H9 (cell line): ENCODE data around the gene CCDC57. TPM values are rescaled to one million over a fixed set of nuclear protein-coding genes. Genes with fewer than 3 reads are reported as not detected.

Experiments
- DNase-seq: peaks from one replicate; pipeline ENCODE4 v3.0.0-alpha.2; 2017
- H2AFZ ChIP-seq: one replicate; pipeline ENCODE4 v1.6.1; 2013; ENCODE audit warnings: mild to moderate bottlenecking, low read length, control low read depth, moderate library complexity
- H2AK5ac ChIP-seq: 2 replicates; pipeline ENCODE4 v1.6.1; 2013; ENCODE audit warnings: low read length, control low read depth, mixed read lengths; ENCODE audit not compliant: insufficient read length
- H2BK120ac ChIP-seq: one replicate; pipeline ENCODE4 v1.6.1; 2013; ENCODE audit warnings: low read depth, mild to moderate bottlenecking, low read length, control low read depth, inconsistent platforms; ENCODE audit not compliant: poor library complexity, severe bottlenecking
- H2BK12ac ChIP-seq: 2 replicates; pipeline ENCODE4 v1.6.1; 2013; ENCODE audit warnings: low read length, control low read depth, mixed read lengths, low read depth; ENCODE audit not compliant: insufficient read length
- H2BK15ac ChIP-seq: 2 replicates; pipeline ENCODE4 v1.6.1; 2013; ENCODE audit warnings: low read depth, low read length, control low read depth
- H2BK20ac ChIP-seq: one replicate; pipeline ENCODE4 v1.6.1; 2013; ENCODE audit warnings: low read depth, mild to moderate bottlenecking, low read length, control low read depth, inconsistent platforms; ENCODE audit not compliant: poor library complexity, severe bottlenecking
- H2BK5ac ChIP-seq: 2 replicates; pipeline ENCODE4 v1.6.1; 2013; ENCODE audit warnings: low read length, control low read depth, mixed read lengths; ENCODE audit not compliant: insufficient read length
- H3K14ac ChIP-seq: 2 replicates; pipeline ENCODE4 v1.6.1; 2013; ENCODE audit warnings: low read length, control low read depth; ENCODE audit not compliant: insufficient read depth
- H3K18ac ChIP-seq: 2 replicates; pipeline ENCODE4 v1.6.1; 2013; ENCODE audit warnings: low read depth, mild to moderate bottlenecking, mixed read lengths, low read length, control low read depth; ENCODE audit not compliant: insufficient read length
- H3K23ac ChIP-seq: 2 replicates; pipeline ENCODE4 v1.6.1; 2013; ENCODE audit warnings: low read length, control low read depth, mixed read lengths, low read depth; ENCODE audit not compliant: insufficient read length
- H3K23me2 ChIP-seq: 2 replicates; pipeline ENCODE4 v1.6.1; 2013; ENCODE audit warnings: low read depth, mild to moderate bottlenecking, mixed read lengths, low read length, control low read depth; ENCODE audit not compliant: insufficient read length, poor library complexity, severe bottlenecking
- H3K27ac ChIP-seq: 2 replicates; pipeline ENCODE4 v1.5.1; 2013; ENCODE audit warnings: low read length, control low read depth, mixed read lengths, low read depth; ENCODE audit not compliant: insufficient read length
- H3K27me3 ChIP-seq: 2 replicates; pipeline ENCODE4 v1.6.1; 2013; ENCODE audit warnings: low read length, control low read depth, inconsistent platforms; ENCODE audit not compliant: insufficient read depth
- H3K4ac ChIP-seq: 2 replicates; pipeline ENCODE4 v1.6.1; 2013; ENCODE audit warnings: low read depth, mild to moderate bottlenecking, control low read depth, inconsistent platforms, low read length, moderate library complexity
- H3K4me1 ChIP-seq: 2 replicates; pipeline ENCODE4 v1.6.1; 2013; ENCODE audit warnings: low read length, control low read depth, inconsistent platforms; ENCODE audit not compliant: insufficient read depth
- H3K4me2 ChIP-seq: 2 replicates; pipeline ENCODE4 v1.6.1; 2013; ENCODE audit warnings: low read length, control low read depth, mixed read lengths; ENCODE audit not compliant: insufficient read length, insufficient read depth
- H3K56ac ChIP-seq: 2 replicates; pipeline ENCODE4 v1.6.1; 2013; ENCODE audit warnings: low read depth, mild to moderate bottlenecking, mixed read lengths, low read length, control low read depth; ENCODE audit not compliant: insufficient read length
- H3K79me1 ChIP-seq: 2 replicates; pipeline ENCODE4 v1.6.1; 2013; ENCODE audit warnings: low read depth, mild to moderate bottlenecking, moderate library complexity, low read length, control low read depth, inconsistent platforms; ENCODE audit not compliant: insufficient read depth, poor library complexity, severe bottlenecking
- H3K79me2 ChIP-seq: 2 replicates; pipeline ENCODE4 v1.6.1; 2013; ENCODE audit warnings: low read length, control low read depth, inconsistent platforms; ENCODE audit not compliant: insufficient read depth
- H3K9ac ChIP-seq: 2 replicates; pipeline ENCODE4 v1.6.1; 2013; ENCODE audit warnings: low read length, control low read depth, mixed read lengths; ENCODE audit not compliant: insufficient read length; ENCODE audit errors: extremely low read depth
- H3K9me3 ChIP-seq: one replicate; pipeline ENCODE4 v1.6.1; 2013; ENCODE audit warnings: low read depth, low read length, inconsistent platforms; ENCODE audit not compliant: control insufficient read depth
- H3T11ph ChIP-seq: one replicate; pipeline ENCODE4 v1.6.1; 2013; ENCODE audit warnings: mild to moderate bottlenecking, low read length, control low read depth, inconsistent platforms
- H4K20me1 ChIP-seq: one replicate; pipeline ENCODE4 v1.6.1; 2013; ENCODE audit not compliant: control insufficient read depth, insufficient read length, insufficient read depth
- H4K5ac ChIP-seq: 2 replicates; pipeline ENCODE4 v1.6.1; 2013; ENCODE audit warnings: low read depth, mild to moderate bottlenecking, mixed read lengths, low read length, control low read depth; ENCODE audit not compliant: insufficient read length
- H4K8ac ChIP-seq: replicated peaks from 2 replicates; pipeline ENCODE4 v1.6.1; 2013; ENCODE audit warnings: low read length, control low read depth, mixed read lengths, low read depth; ENCODE audit not compliant: insufficient read length
- H4K91ac ChIP-seq: 2 replicates; pipeline ENCODE4 v1.6.1; 2013; ENCODE audit warnings: low read depth, mild to moderate bottlenecking, moderate library complexity, mixed read lengths, low read length, control low read depth; ENCODE audit not compliant: insufficient read length
- H3K27ac Mint-ChIP-seq, 3 experiments: 2 replicates in 2 of 3; 3 replicates in 1 of 3; pipeline ENCODE4 v1.8.0; 2020 to 2021; ENCODE audit warnings: mixed read lengths in 3 of 3, mild to moderate bottlenecking in 1 of 3, moderate library complexity in 1 of 3
- H3K27me3 Mint-ChIP-seq: 2 replicates; pipeline ENCODE4 v1.8.0; 2021; ENCODE audit warnings: low read depth, mild to moderate bottlenecking, moderate library complexity, mixed read lengths
- H3K36me3 Mint-ChIP-seq, 3 experiments: 2 replicates in 2 of 3; 3 replicates in 1 of 3; pipeline ENCODE4 v1.8.0; 2020 to 2021; ENCODE audit warnings: low read depth in 3 of 3, mixed read lengths in 3 of 3; ENCODE audit not compliant: insufficient read depth in 1 of 3
- H3K4me1 Mint-ChIP-seq, 2 experiments: 2 replicates each; pipeline ENCODE4 v1.8.0; 2020; ENCODE audit warnings: mixed read lengths in 2 of 2
- H3K4me3 Mint-ChIP-seq, 2 experiments: 2 replicates in 1 of 2; 3 replicates in 1 of 2; pipeline ENCODE4 v1.8.0; 2020 to 2021; ENCODE audit warnings: mild to moderate bottlenecking in 2 of 2, mixed read lengths in 2 of 2, moderate library complexity in 1 of 2
- H3K9me3 Mint-ChIP-seq, 2 experiments: 2 replicates in 1 of 2; 3 replicates in 1 of 2; pipeline ENCODE4 v1.8.0; 2020; ENCODE audit warnings: mild to moderate bottlenecking in 2 of 2, mixed read lengths in 2 of 2, moderate library complexity in 1 of 2
- CTCF ChIP-seq: fragments of 200-600 bp; sonication (generic); conservative IDR thresholded peaks from 3 replicates; pipeline ENCODE4 v1.8.0; 2021; ENCODE audit warnings: antibody characterized with exemption, mild to moderate bottlenecking
- WGBS: extraction: QIAGEN DNeasy Blood & Tissue Kit; methylation state at CpG from one replicate; pipeline ENCODE4 v1.1.7; 2013; ENCODE audit warnings: missing lambda C conversion rate, low lambda C conversion rate, mixed read lengths; ENCODE audit not compliant: insufficient read length; ENCODE audit errors: extremely low coverage; 5-methylcytosine and 5-hydroxymethylcytosine counted together
- total RNA-seq: library from RNA; stranded (reverse); gene quantifications from 2 replicates; pipeline ENCODE4 v1.2.1, GENCODE V29; 2021

The CCDC57 gene
- total RNA-seq, 1 experiment from 2014 or later, result 11.0 TPM

GRCh38 chr17:82231562-82232321, 19.1 kb upstream of the CCDC57 start:
- Histone ChIP-seq H3K23me2 (peaks cover 11% of the 10 kb centered on the region), H3K56ac (no peak overlapping the region), H3K4me1 (no peaks in the 10 kb centered on the region), H3K23ac (no peak overlapping the region), H3K4ac (no peak overlapping the region), H3K9me3 (no peaks in the 10 kb centered on the region), H2BK5ac (no peak overlapping the region), H3K9ac (no peak overlapping the region), H3K14ac (no peak overlapping the region), H4K20me1 (no peaks in the 10 kb centered on the region), H2AK5ac (no peak overlapping the region), H3K4me2 (peak overlapping the region; percentile 5), H4K8ac (no peak overlapping the region), H2BK120ac (no peak overlapping the region), H4K5ac (no peak overlapping the region), H3K27me3 (peaks cover 22% of the 10 kb centered on the region; the same call in 1 of the 2 replicates), H2BK15ac (no peak overlapping the region), H3K27ac (no peak overlapping the region), H3K79me2 (no peaks in the 10 kb centered on the region), H3K18ac (no peak overlapping the region), H2BK12ac (no peak overlapping the region), H2AFZ (no peak overlapping the region), H2BK20ac (no peak overlapping the region), H3K79me1 (no peaks in the 10 kb centered on the region), H4K91ac (no peak overlapping the region), H3T11ph (no peak overlapping the region)
- Mint-ChIP-seq H3K36me3 (no peaks in the 10 kb centered on the region), H3K9me3 (no peaks in the 10 kb centered on the region), H3K4me1 (peaks cover 4 to 17% of the 10 kb centered on the region in 2 experiments), H3K27ac (no peak overlapping the region), H3K4me3 (peak overlapping the region; percentile 26 to 40), H3K27me3 (peaks cover 38% of the 10 kb centered on the region)
- no CpG with 5 or more reads among the region's 42 CpGs for WGBS
- TF ChIP-seq CTCF, result no peak
- DNase-seq, result peak; percentile 90
